GM12878 (cell line): ENCODE measurements around the gene ASGR1. TPM values are rescaled to one million over a fixed set of nuclear protein-coding genes. Genes with fewer than 3 reads are reported as not detected.

ENCODE experiments used
- ATAC-seq: fragments of 200-7000 bp; cut with Tn5 transposase; 3 replicates; pipeline ENCODE4 v1.9.1; 2020; ENCODE audit warnings: mild to moderate bottlenecking, moderate library complexity
- BruUV-seq: library from RNA; stranded (reverse); fragments of 400-500 nt; replicated peaks from 2 replicates; lab custom pipeline; 2021; lab: Mats Ljungman, UMichigan
- CTCF ChIA-PET: fragments of 300-600 bp; sonication (Branson Sonifier 250); formaldehyde crosslinking; extraction: SDS; loops from one replicate; lab custom pipeline; 2021; ENCODE audit warnings: inconsistent platforms; lab: Yijun Ruan, JAX
- POLR2A ChIA-PET: fragments of 350-600 bp; formaldehyde crosslinking; extraction: SDS; loops from one replicate; lab custom pipeline; 2021; ENCODE audit warnings: inconsistent platforms; lab: Charles Lee
- RAD21 ChIA-PET: fragments of 300-600 bp; sonication (Branson Sonifier 250); formaldehyde crosslinking; loops from one replicate; lab custom pipeline; 2023; ENCODE audit warnings: antibody characterized with exemption; ENCODE audit not compliant: unreplicated experiment; lab: Charles Lee
- SMC1A ChIA-PET: fragments of 300-600 bp; sonication (Branson Sonifier 250); formaldehyde crosslinking; loops from one replicate; lab custom pipeline; 2023; ENCODE audit not compliant: unreplicated experiment, uncharacterized antibody; lab: Charles Lee
- DNase-seq: peaks from one replicate; pipeline ENCODE4 v3.0.0-alpha.2; 2011; ENCODE audit warnings: low read depth, low spot score
- FAIRE-seq: peaks from 3 replicates; lab custom pipeline; 2011; peaks lifted over from hg19 to GRCh38; lab: Jason Lieb, UNC
- H2AFZ ChIP-seq: 2 replicates; pipeline ENCODE4 v1.6.0; 2011; ENCODE audit warnings: low read depth, low read length, control low read depth; ENCODE audit not compliant: control insufficient read depth
- H3K27ac ChIP-seq: 2 replicates; pipeline ENCODE4 v1.5.1; 2011; ENCODE audit warnings: control low read depth; ENCODE audit not compliant: control insufficient read depth, insufficient read depth
- H3K27me3 ChIP-seq, 2 experiments: replicated peaks in 1 of 2; 2 replicates each; pipeline versions ENCODE4 v1.6.0 to v1.6.1; 2011; ENCODE audit warnings: low read length in 1 of 2; ENCODE audit not compliant: control insufficient read depth in 2 of 2, insufficient read depth in 2 of 2
- H3K36me3 ChIP-seq, 2 experiments: 2 replicates each; pipeline ENCODE4 v1.5.1; 2011; ENCODE audit warnings: low read length in 1 of 2; ENCODE audit not compliant: control insufficient read depth in 2 of 2, insufficient read depth in 2 of 2
- H3K4me1 ChIP-seq: 2 replicates; pipeline ENCODE4 v1.6.1; 2011; ENCODE audit warnings: mild to moderate bottlenecking, low read length, moderate library complexity, mixed read lengths; ENCODE audit not compliant: control insufficient read depth, insufficient read depth
- H3K4me2 ChIP-seq: 2 replicates; pipeline ENCODE4 v1.6.0; 2011; ENCODE audit warnings: control low read depth; ENCODE audit not compliant: control insufficient read depth, insufficient read depth
- H3K4me3 ChIP-seq: fragments of 200-600 bp; sonication (generic); 2 replicates; pipeline ENCODE4 v1.5.1; 2016
- H3K79me2 ChIP-seq: 2 replicates; pipeline ENCODE4 v1.6.0; 2011; ENCODE audit warnings: low read length; ENCODE audit not compliant: control insufficient read depth, insufficient read depth
- H3K9ac ChIP-seq: 2 replicates; pipeline ENCODE4 v1.8.0; 2011; ENCODE audit warnings: low read length, control low read depth, mixed read lengths; ENCODE audit not compliant: control insufficient read depth, insufficient read depth
- H3K9me3 ChIP-seq: replicated peaks from 3 replicates; pipeline ENCODE4 v1.5.1; 2011; ENCODE audit warnings: mild to moderate bottlenecking, low read length; ENCODE audit not compliant: control insufficient read depth, insufficient read depth
- H4K20me1 ChIP-seq: 2 replicates; pipeline ENCODE4 v1.6.0; 2011; ENCODE audit not compliant: control insufficient read depth, insufficient read depth
- ASH2L ChIP-seq: fragments of 300-600, 200-600 bp; sonication (generic); IDR thresholded peaks from 2 replicates; pipeline ENCODE4 v1.6.1; 2017; ENCODE audit warnings: low read depth, mild to moderate bottlenecking, borderline replicate concordance
- BMI1 ChIP-seq: fragments of 450-650 bp; IDR thresholded peaks from 2 replicates; pipeline ENCODE4 v1.6.1; 2016; ENCODE audit warnings: mild to moderate bottlenecking, moderate library complexity, borderline replicate concordance
- CREM ChIP-seq: IDR thresholded peaks from 2 replicates; pipeline ENCODE4 v1.6.1; 2014; ENCODE audit warnings: antibody characterized with exemption, low read depth
- GATAD2B ChIP-seq: fragments of 450-650 bp; conservative IDR thresholded peaks from 2 replicates; pipeline ENCODE4 v1.6.1; 2017; ENCODE audit warnings: low read depth, mild to moderate bottlenecking, moderate library complexity
- JUND ChIP-seq: IDR thresholded peaks from 2 replicates; pipeline ENCODE4 v1.6.1; 2012; ENCODE audit warnings: low read depth, mild to moderate bottlenecking, low read length, improper control_type of control experiment, moderate library complexity
- MLLT1 ChIP-seq: fragments of 450-650 bp; IDR thresholded peaks from 2 replicates; pipeline ENCODE4 v1.6.1; 2016; ENCODE audit warnings: mild to moderate bottlenecking
- NBN ChIP-seq: fragments of 450-650 bp; IDR thresholded peaks from 2 replicates; pipeline ENCODE4 v1.6.1; 2016
- NFYB ChIP-seq: IDR thresholded peaks from 2 replicates; pipeline ENCODE4 v1.6.1; 2011; ENCODE audit warnings: low read depth, mild to moderate bottlenecking, low read length, improper control_type of control experiment, moderate library complexity; ENCODE audit not compliant: insufficient read depth
- POLR2A ChIP-seq: IDR thresholded peaks from 2 replicates; pipeline ENCODE4 v1.6.1; 2011; ENCODE audit warnings: low read depth, mild to moderate bottlenecking, low read length
- SMAD5 ChIP-seq: IDR thresholded peaks from 2 replicates; pipeline ENCODE4 v1.6.1; 2016; ENCODE audit warnings: antibody characterized with exemption, low read depth
- USF2 ChIP-seq: IDR thresholded peaks from 2 replicates; pipeline ENCODE4 v1.6.1; 2011; ENCODE audit warnings: low read depth, low read length, improper control_type of control experiment, borderline replicate concordance
- ZBTB11 ChIP-seq: fragments of 450-650 bp; formaldehyde crosslinking; IDR thresholded peaks from 2 replicates; pipeline ENCODE4 v1.5.0; 2022; ENCODE audit warnings: mild to moderate bottlenecking, missing genetic modification characterization
- ZBTB4 ChIP-seq: fragments of 450-650 bp; formaldehyde crosslinking; IDR thresholded peaks from 2 replicates; pipeline ENCODE4 v1.4.0; 2022; ENCODE audit warnings: mild to moderate bottlenecking, moderate library complexity
- ZZZ3 ChIP-seq: IDR thresholded peaks from 2 replicates; pipeline ENCODE4 v1.6.1; 2011; ENCODE audit warnings: low read depth; ENCODE audit not compliant: control insufficient read depth, insufficient read length
- WGBS: methylation state at CpG from one replicate; pipeline ENCODE4 v1.1.6; 2016; ENCODE audit warnings: low lambda C conversion rate; ENCODE audit not compliant: insufficient replicate concordance, insufficient coverage; ENCODE audit errors: missing lambda C conversion rate; 5-methylcytosine and 5-hydroxymethylcytosine counted together
- in situ Hi-C: fragments of 300-500 bp; cut with MboI; formaldehyde crosslinking; loops from 9 replicates; pipeline ENCODE4 v1.14.3; 2018; ENCODE audit warnings: mixed read lengths
- intact Hi-C: fragments of 100-400 bp; cut with micrococcal nuclease; formaldehyde crosslinking; loops from one replicate; pipeline ENCODE4 v1.14.2; 2022; ENCODE audit not compliant: unreplicated experiment
- polyA plus RNA-seq, 11 experiments: library from polyadenylated mRNA; depleted of rRNA in 4 of 11; unstranded in 6 of 11; stranded (reverse) in 5 of 11; fragments of >200 nt; fragmentation: Nextera tagmentation in 4 of 11; fragmentation: Illumina TruSeq in 1 of 11; extraction: Ambion mirVana in 4 of 11; extraction: Trizol in 1 of 11; gene quantifications; 1 replicate in 1 of 11; 2 replicates in 10 of 11; pipeline versions ENCODE4 v1.2.1 to v1.2.3, GENCODE V29; 2011 to 2016; ENCODE audit warnings: inconsistent platforms in 2 of 11, missing spikeins in 2 of 11, low read depth in 1 of 11
- total RNA-seq, 4 experiments: library from RNA; depleted of rRNA in 3 of 4; stranded (reverse); fragments of >200 nt in 3 of 4; fragmentation: Illumina TruSeq in 1 of 4; extraction: Trizol in 1 of 4; gene quantifications; 2 replicates each; pipeline versions ENCODE4 v1.2.1 to v1.2.3, GENCODE V29; 2013 to 2021

Gene ASGR1
- total and polyA plus RNA-seq, 10 of the 15 experiments (the other 5 are each of a cell fraction or from before 2014, with no cell fraction given), result 0.06 to 0.34 (median 0.14) TPM; not detected in 6

- FAIRE-seq, result peak; percentile 80
- no peak overlapping the region for H3K4me3 ChIP-seq
- H3K27me3 ChIP-seq, result peaks cover 0 to 3% of the 10 kb centered on the region in 2 experiments; a peak in 1 of 4 replicates
- no peak overlapping the region for H3K27ac ChIP-seq
- ChIA-PET SMC1A (interaction anchor here (0.6 to 11.2 kb wide), 7 partner anchors 17 to 115 kb away, joined by 3 to 356 read pairs (median 4); partner anchors contain the start of gene SLC16A11), CTCF (interaction anchor here (0.7 to 12.7 kb wide), 27 partner anchors 8 to 418 kb away, joined by 3 to 590 read pairs (median 4); partner anchors contain the start of genes CLEC10A, SLC16A11 and SLC16A13), RAD21 (interaction anchor here (0.7 to 9.9 kb wide), 8 partner anchors 41 to 160 kb away, joined by 3 to 269 read pairs (median 4); partner anchors contain the start of gene SLC16A11), POLR2A (interaction anchor here (0.7 to 1.6 kb wide), 3 partner anchors 51 to 101 kb away, joined by 3 to 5 read pairs (median 3); partner anchors contain the start of gene SLC16A13)
- H3K36me3 ChIP-seq, result no peaks in the 10 kb centered on the region
- in situ Hi-C loops, result loop anchor here (5.0 kb wide), 2 partner anchors 84 to 224 kb away; no protein-coding TSS in a partner anchor
- no peak overlapping the region for H2AFZ ChIP-seq
- no peaks in the 10 kb centered on the region for H3K79me2 ChIP-seq
- peaks cover 18% of the 10 kb centered on the region for H3K4me1 ChIP-seq
- intact Hi-C loops, result loop anchor here (1.0 to 5.0 kb wide), 3 partner anchors 84 to 224 kb away; no protein-coding TSS in a partner anchor
- no peak for ATAC-seq
- no peaks in the 10 kb centered on the region for H4K20me1 ChIP-seq
- H3K4me2 ChIP-seq, result no peak overlapping the region
- no peaks in the 10 kb centered on the region for H3K9me3 ChIP-seq
- no peak overlapping the region for H3K9ac ChIP-seq
- no TSS peak for BruUV-seq
- peak; percentile 33 for DNase-seq
- WGBS, result 6% methylated on average over 9 of the region's 9 CpGs
- TF ChIP-seq JUND (no peak), NFYB (no peak), USF2 (no peak), ZBTB4 (CRISPR knock-in tag) (no peak), CREM (no peak), NBN (0 out of 2 replicates have a peak, but pooled peaks have one; percentile 29), POLR2A (no peak), MLLT1 (peak; percentile 4; the same call in 1 of the 2 replicates), BMI1 (no peak), ZZZ3 (no peak), ASH2L (no peak), ZBTB11 (CRISPR knock-in tag) (no peak), SMAD5 (no peak), GATAD2B (no peak)
These were observed 42.8 kb downstream of the ASGR1 start for GRCh38 chr17:7136266-7136877.
